K562 (cell line): Measurements from ENCODE around the gene KCTD19. TPM values are rescaled to one million over a fixed set of nuclear protein-coding genes. Genes with fewer than 3 reads are reported as not detected.
A peak's percentile ranks its signal among the peaks of the same experiment; 100 is the strongest.

ENCODE experiments used
- CHCHD3 ChIP-seq: fragments of 250-450 bp; sonication (Bioruptor Pico); IDR thresholded peaks from 2 replicates; pipeline ENCODE4 v2.1.2; 2022; ENCODE audit warnings: mild to moderate bottlenecking
- CTBP1 ChIP-seq: fragments of 450-650 bp; IDR thresholded peaks from 2 replicates; pipeline ENCODE4 v1.6.1; 2016; ENCODE audit warnings: borderline replicate concordance
- GATAD2A ChIP-seq: fragments of 450-650 bp; IDR thresholded peaks from 2 replicates; pipeline ENCODE4 v1.6.1; 2017
- GTF3C2 ChIP-seq: IDR thresholded peaks from 3 replicates; pipeline ENCODE4 v1.6.1; 2011; ENCODE audit warnings: borderline replicate concordance, mild to moderate bottlenecking, moderate library complexity; ENCODE audit not compliant: insufficient read length; ENCODE audit errors: extremely low read depth
- MCM7 ChIP-seq, 2 experiments: fragments of 450-650 bp; IDR thresholded peaks; 2 replicates each; pipeline ENCODE4 v1.6.1; 2016 to 2018
- MYNN ChIP-seq, 2 experiments: sonication (generic); formaldehyde crosslinking in 1 of 2; IDR thresholded peaks; 2 replicates each; pipeline versions ENCODE4 v1.5.0 to v1.6.1; 2016 to 2020; ENCODE audit warnings: antibody characterized with exemption in 1 of 2, missing genetic modification reagents in 1 of 2
- NBN ChIP-seq: fragments of 450-650 bp; IDR thresholded peaks from 2 replicates; pipeline ENCODE4 v1.6.1; 2016; ENCODE audit warnings: low read depth, mild to moderate bottlenecking
- NR2F6 ChIP-seq: fragments of 450-650 bp; formaldehyde crosslinking; IDR thresholded peaks from 2 replicates; pipeline ENCODE4 v1.4.0; 2020; ENCODE audit warnings: mild to moderate bottlenecking
- SMARCB1 ChIP-seq: IDR thresholded peaks from 2 replicates; pipeline ENCODE4 v1.6.1; 2011; ENCODE audit warnings: improper control_type of control experiment, low read depth; ENCODE audit not compliant: insufficient read length
- TAF9B ChIP-seq: fragments of 450-650 bp; IDR thresholded peaks from 2 replicates; pipeline ENCODE4 v1.6.1; 2018; ENCODE audit warnings: mild to moderate bottlenecking; ENCODE audit not compliant: partially characterized antibody
- TGIF2 ChIP-seq: sonication (generic); formaldehyde crosslinking; IDR thresholded peaks from 2 replicates; pipeline ENCODE4 v1.8.1; 2022; ENCODE audit warnings: mild to moderate bottlenecking, missing genetic modification reagents, moderate library complexity
- ZMIZ1 ChIP-seq, 2 experiments: fragments of 150-350 bp in 1 of 2; IDR thresholded peaks; 2 replicates each; pipeline ENCODE4 v1.6.1; 2012 to 2016; ENCODE audit warnings: low read depth in 2 of 2, low read length in 2 of 2, mild to moderate bottlenecking in 1 of 2, moderate library complexity in 1 of 2
- ZZZ3 ChIP-seq: fragments of 450-650 bp; IDR thresholded peaks from 2 replicates; pipeline ENCODE4 v1.6.1; 2016; ENCODE audit warnings: antibody characterized with exemption, mild to moderate bottlenecking, moderate library complexity
- polyA plus RNA-seq, 8 experiments: library from polyadenylated mRNA; depleted of rRNA in 4 of 8; stranded (reverse) in 5 of 8; unstranded in 3 of 8; fragments of >200 nt; fragmentation: Nextera tagmentation in 2 of 8; fragmentation: Illumina TruSeq in 1 of 8; extraction: Ambion mirVana in 2 of 8; extraction: Trizol in 1 of 8; gene quantifications; 2 replicates each; pipeline versions ENCODE4 v1.2.1 to v1.2.3, GENCODE V29; 2011 to 2014; ENCODE audit warnings: inconsistent platforms in 1 of 8, missing spikeins in 1 of 8
- total RNA-seq, 7 experiments: library from RNA; depleted of rRNA in 6 of 7; stranded (reverse); fragments of >200 nt in 6 of 7; fragmentation: Illumina TruSeq in 2 of 7; extraction: Trizol in 2 of 7; gene quantifications; 2 replicates each; pipeline versions ENCODE4 v1.2.1 to v1.2.3, GENCODE V29; 2011 to 2021; ENCODE audit warnings: low replicate concordance in 1 of 7
- TF ChIP-seq, protein P1 (sequence below): sonication (generic); formaldehyde crosslinking; IDR thresholded peaks from 2 replicates; pipeline ENCODE4 v1.8.0; 2023; ENCODE audit warnings: mild to moderate bottlenecking, missing genetic modification reagents
- TF ChIP-seq, protein P2 (sequence below): fragments of 250-450 bp; sonication (Bioruptor Pico); IDR thresholded peaks from 2 replicates; pipeline ENCODE4 v1.4.0; 2020; ENCODE audit warnings: mild to moderate bottlenecking, moderate library complexity, borderline replicate concordance

The KCTD19 gene
- total and polyA plus RNA-seq, 9 of the 15 experiments (the other 6 are each of a cell fraction or from before 2014, with no cell fraction given) = 0.03 to 0.91 (median 0.22) TPM; not detected in 2

- TF ChIP-seq GTF3C2 (no peak), MYNN (IDR thresholded peaks at IDR 0.05) (no peak), MYNN (CRISPR knock-in tag; IDR thresholded peaks at IDR 0.05) (no peak), TAF9B (no peak), NR2F6 (CRISPR knock-in tag) (no peak), MCM7 (IDR thresholded peaks at IDR 0.05) (no peak), CTBP1 (0 out of 2 replicates have a peak, but pooled peaks have one; percentile 15), TGIF2 (no peak), ZZZ3 (no peak), GATAD2A (no peak), SMARCB1 (no peak), ZMIZ1 (IDR thresholded peaks at IDR 0.05; ENCODE audit: low read depth in 2 of 2, low read length in 2 of 2) (no peak), CHCHD3 (CRISPR knock-in tag) (no peak), NBN (no peak; the same call in 1 of the 2 replicates)
- TF ChIP-seq, protein P1, sequence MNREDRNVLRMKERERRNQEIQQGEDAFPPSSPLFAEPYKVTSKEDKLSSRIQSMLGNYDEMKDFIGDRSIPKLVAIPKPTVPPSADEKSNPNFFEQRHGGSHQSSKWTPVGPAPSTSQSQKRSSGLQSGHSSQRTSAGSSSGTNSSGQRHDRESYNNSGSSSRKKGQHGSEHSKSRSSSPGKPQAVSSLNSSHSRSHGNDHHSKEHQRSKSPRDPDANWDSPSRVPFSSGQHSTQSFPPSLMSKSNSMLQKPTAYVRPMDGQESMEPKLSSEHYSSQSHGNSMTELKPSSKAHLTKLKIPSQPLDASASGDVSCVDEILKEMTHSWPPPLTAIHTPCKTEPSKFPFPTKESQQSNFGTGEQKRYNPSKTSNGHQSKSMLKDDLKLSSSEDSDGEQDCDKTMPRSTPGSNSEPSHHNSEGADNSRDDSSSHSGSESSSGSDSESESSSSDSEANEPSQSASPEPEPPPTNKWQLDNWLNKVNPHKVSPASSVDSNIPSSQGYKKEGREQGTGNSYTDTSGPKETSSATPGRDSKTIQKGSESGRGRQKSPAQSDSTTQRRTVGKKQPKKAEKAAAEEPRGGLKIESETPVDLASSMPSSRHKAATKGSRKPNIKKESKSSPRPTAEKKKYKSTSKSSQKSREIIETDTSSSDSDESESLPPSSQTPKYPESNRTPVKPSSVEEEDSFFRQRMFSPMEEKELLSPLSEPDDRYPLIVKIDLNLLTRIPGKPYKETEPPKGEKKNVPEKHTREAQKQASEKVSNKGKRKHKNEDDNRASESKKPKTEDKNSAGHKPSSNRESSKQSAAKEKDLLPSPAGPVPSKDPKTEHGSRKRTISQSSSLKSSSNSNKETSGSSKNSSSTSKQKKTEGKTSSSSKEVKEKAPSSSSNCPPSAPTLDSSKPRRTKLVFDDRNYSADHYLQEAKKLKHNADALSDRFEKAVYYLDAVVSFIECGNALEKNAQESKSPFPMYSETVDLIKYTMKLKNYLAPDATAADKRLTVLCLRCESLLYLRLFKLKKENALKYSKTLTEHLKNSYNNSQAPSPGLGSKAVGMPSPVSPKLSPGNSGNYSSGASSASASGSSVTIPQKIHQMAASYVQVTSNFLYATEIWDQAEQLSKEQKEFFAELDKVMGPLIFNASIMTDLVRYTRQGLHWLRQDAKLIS (CRISPR knock-in tag) = no peak
- TF ChIP-seq, protein P2, sequence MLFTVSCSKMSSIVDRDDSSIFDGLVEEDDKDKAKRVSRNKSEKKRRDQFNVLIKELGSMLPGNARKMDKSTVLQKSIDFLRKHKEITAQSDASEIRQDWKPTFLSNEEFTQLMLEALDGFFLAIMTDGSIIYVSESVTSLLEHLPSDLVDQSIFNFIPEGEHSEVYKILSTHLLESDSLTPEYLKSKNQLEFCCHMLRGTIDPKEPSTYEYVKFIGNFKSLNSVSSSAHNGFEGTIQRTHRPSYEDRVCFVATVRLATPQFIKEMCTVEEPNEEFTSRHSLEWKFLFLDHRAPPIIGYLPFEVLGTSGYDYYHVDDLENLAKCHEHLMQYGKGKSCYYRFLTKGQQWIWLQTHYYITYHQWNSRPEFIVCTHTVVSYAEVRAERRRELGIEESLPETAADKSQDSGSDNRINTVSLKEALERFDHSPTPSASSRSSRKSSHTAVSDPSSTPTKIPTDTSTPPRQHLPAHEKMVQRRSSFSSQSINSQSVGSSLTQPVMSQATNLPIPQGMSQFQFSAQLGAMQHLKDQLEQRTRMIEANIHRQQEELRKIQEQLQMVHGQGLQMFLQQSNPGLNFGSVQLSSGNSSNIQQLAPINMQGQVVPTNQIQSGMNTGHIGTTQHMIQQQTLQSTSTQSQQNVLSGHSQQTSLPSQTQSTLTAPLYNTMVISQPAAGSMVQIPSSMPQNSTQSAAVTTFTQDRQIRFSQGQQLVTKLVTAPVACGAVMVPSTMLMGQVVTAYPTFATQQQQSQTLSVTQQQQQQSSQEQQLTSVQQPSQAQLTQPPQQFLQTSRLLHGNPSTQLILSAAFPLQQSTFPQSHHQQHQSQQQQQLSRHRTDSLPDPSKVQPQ (CRISPR knock-in tag) = no peak
Observed at GRCh38 chr16:67260426-67261063, 66.0 kb downstream of the KCTD19 start (continued).
